22Rv1 (cell line): ENCODE measurements around the gene IL19.

ENCODE experiments used
- ZFX ChIP-seq: fragments of 450-650 bp; IDR thresholded peaks from 2 replicates; pipeline ENCODE4 v1.6.1; 2017; ENCODE audit warnings: antibody characterized with exemption, borderline replicate concordance
- TF ChIP-seq, protein P1 (sequence below): fragments of 450-650 bp; IDR thresholded peaks from 2 replicates; pipeline ENCODE4 v1.5.1; 2017; ENCODE audit warnings: mild to moderate bottlenecking

- TF ChIP-seq, protein P1, sequence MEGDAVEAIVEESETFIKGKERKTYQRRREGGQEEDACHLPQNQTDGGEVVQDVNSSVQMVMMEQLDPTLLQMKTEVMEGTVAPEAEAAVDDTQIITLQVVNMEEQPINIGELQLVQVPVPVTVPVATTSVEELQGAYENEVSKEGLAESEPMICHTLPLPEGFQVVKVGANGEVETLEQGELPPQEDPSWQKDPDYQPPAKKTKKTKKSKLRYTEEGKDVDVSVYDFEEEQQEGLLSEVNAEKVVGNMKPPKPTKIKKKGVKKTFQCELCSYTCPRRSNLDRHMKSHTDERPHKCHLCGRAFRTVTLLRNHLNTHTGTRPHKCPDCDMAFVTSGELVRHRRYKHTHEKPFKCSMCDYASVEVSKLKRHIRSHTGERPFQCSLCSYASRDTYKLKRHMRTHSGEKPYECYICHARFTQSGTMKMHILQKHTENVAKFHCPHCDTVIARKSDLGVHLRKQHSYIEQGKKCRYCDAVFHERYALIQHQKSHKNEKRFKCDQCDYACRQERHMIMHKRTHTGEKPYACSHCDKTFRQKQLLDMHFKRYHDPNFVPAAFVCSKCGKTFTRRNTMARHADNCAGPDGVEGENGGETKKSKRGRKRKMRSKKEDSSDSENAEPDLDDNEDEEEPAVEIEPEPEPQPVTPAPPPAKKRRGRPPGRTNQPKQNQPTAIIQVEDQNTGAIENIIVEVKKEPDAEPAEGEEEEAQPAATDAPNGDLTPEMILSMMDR, result no peak
- no peak for TF ChIP-seq ZFX
Measured at GRCh38 chr1:206812471-206812870, 41.9 kb downstream of the IL19 start.
